GM18517 (cell line): ENCODE data around the gene PHPT1.

Source experiments
- ATAC-seq: cut with Tn5 transposase; IDR thresholded peaks from one replicate; pipeline ENCODE4 v1.9.1; 2021; ENCODE audit warnings: mild to moderate bottlenecking, moderate library complexity; ENCODE audit not compliant: unreplicated experiment

Gene PHPT1

DNA sequence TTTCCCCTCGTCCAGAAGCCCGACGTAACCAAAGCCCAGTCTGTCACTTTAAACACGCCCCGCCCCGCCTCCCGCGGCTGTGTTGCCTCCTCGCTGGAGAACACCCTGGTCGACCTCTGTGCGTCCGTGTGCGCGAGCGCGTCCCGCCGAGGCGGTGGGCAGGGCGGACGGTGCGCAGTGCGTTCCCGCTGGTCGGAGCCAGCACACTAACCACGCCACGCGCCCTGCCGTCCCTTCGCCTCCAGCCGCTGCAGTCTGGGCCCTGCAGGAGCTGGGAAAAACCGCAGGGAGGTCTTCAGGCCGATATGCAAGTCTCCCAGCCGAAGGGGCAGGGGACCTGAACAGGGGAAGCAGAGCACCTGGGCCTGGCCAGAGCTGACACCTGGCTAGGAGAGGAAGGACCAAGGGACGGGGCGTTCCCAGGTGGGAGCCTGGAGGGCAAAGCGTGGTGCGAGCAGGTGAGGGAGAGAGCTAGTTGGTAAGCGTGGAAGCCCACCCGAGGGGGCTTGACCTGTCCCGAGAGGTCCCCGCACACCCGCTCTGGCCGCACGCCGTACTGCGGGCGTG lies 1.3 kb upstream of the PHPT1 start:
- no peak for ATAC-seq

DNA sequence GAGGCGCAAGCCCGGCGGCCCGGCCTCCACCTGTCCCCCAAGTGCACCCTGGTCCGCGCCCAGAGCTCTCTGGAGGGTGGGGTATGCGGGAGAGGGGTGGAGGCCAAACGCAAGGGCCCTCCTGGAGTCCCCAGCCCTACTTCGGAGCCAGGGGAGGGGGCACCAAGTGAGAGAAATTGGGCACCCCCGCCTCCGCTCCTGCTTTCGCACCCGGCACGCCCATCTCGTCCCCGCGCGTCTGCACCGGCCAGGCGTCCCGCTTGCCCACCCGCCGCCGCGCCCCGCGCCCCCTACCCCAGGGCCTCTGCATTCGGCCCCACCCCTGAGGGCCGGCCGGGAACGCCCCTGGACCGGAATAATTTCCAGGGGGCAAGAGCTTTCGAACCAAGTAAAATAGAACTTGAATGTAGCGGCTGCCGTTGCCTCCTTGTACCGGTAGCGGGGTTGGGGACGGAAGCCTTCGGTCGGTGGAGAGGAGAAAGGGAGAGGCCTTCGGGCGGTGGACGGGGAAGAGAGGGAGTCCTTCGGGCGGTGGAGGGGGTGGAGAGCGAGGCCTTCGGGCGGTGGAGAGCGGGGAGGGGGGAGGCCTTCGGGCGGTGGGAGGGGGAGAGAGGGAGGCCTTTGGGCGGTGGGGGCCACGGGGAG lies 694 bp upstream of the PHPT1 start:
- ATAC-seq: no peak

DNA sequence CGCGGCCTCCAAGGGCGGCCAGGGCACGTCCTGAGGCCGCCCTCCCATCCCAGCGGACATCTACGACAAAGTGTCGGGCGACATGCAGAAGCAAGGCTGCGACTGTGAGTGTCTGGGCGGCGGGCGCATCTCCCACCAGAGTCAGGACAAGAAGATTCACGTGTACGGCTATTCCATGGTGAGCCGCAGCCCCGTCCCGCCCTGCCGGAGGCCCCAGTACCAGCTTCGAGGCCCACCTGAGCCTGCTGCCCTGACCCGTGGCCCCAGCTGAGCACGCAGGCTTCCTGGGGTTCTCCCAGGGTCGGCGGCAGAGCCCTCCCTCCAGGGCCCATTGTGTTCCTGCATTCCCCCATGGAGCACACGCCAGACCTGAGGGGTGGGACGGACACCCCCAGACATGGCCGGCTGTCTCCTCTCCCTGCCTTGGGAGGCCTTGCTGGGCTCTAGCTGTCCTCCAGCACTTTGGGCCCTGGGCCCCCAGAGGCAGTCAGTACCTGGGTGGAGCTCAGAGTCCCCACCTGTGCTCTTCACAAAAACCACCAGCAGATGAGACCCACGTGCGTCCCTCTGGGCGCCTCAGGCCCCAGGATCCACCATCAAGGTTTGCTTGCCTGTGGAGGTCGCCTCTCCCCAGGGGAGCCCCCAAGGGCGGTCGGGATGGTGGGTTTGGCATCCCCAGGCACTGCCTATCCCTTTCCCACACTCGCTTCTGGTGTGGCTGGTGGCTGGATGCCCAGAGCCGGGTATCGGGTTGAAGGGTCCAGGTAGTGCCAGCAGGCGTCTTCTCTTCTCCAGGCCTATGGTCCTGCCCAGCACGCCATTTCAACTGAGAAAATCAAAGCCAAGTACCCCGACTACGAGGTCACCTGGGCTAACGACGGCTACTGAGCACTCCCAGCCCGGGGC lies 1.0 kb downstream of the PHPT1 start:
- ATAC-seq: no peak

DNA sequence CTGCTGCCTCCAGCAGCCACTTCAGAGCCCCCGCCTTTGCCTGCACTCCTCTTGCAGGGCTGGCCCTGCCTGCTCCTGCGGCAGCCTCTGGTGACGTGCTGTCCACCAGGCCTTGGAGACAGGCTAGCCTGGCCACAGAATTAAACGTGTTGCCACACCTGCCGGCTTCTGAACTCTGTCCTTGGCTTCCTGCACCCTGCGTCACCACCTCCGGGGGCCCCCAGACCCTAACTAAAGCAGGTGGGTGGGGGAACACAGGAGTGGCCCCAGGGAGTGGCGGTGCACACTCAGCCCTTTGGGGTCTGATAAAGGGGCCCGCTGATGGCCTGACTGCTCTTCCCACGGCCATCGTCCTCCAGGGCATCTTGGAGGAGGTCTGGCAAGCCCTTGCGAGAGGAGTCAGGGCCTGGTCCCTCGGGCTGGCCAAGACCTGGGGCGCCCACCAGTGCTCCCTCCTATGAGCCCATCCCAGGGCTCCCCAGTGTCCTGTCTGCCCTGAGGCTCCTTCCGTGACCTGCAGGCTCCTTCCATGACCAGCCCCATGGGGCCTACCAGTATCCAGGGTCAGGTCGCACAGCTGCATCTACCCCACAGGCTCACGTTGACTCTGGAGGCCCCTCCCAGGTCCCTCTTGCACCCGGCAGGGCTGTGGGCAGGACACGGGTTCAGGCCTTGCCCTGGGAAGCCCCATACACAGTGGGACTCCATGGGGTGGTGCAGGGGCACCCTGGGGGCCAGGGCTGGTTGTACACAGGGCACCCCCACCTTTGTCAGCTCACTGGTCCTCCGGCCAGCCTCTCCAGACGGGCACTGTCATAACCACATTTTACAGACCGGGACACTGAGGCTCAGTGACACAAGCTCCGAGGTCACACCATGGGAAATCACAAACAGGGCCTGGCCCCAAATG lies 1.9 kb downstream of the PHPT1 start:
- ATAC-seq: no peak

DNA sequence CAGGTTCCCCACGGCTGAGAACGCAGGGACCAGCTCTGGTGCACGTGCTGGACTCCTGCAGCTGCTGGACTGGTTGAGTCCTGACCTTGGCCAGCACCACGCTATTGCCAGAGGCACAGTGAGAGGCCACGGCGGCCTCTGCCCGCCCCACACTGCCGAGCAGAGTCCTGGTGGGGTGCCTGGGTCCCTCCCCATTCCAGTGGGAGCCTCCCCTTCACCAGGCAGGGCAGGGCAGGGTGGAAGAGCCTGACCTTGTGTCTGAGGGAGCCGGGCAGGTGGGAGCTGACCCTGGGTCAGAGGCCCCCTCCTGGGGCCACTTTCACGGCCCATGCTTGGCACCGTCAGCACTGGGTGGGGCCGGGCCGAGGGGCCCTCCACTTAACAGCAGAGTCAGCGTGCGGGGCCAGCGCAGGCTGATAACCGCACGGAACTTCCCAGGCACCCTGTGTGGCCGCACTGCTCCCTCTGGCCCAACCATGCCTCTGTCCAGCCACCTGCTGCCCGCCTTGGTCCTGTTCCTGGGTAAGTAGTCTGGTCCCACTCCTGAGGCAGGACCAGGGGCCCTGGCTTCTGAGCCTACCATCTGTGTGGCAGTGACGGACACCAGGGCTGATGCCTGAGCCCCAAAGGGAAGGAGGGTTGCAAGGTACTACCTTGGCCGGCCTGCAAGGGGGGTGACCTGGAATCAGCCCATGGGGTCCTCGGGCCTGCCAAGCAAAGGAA lies 2.9 kb downstream of the PHPT1 start, which contains the start of gene MAMDC4:
Gene MAMDC4, plus strand, starts transcription at position 406 of the 723 bp plus-strand sequence. Its CDS starts 71 bp downstream, at position 477.
- no peak for ATAC-seq

DNA sequence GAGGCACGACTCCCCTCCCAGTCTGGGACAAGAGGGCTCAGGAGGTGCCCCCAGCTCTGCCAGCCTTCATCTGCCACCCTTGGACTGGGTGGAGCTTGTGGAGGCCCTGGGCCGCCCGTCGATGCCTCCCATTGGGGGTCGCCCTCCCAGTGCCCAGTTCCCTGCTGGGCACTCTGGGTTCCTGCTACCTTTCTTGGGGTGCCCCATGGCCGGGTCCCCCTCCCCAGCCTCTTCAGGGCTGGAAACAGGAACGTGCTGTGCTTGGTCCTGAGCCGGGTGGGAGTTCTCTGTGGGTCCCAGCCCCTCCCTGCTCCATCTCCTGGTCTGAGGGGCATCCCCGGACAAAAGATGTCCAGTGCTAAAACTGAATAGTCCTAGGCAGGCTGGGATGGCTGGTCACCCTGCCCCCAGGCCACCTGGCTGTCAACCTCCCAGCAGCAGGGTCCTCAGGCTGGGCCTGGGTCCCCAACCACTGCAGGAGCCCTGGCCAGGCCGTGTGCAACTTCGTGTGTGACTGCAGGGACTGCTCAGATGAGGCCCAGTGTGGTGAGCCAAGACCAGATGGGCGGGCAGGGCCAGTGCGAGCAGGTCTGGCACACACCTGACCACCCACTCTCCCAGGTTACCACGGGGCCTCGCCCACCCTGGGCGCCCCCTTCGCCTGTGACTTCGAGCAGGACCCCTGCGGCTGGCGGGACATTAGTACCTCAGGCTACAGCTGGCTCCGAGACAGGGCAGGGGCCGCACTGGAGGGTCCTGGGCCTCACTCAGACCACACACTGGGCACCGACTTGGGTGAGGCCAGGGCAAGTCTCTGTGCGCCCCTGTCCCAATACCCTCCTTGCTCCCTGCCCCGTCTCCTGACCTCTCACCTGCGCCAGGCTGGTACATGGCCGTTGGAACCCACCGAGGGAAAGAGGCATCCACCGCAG lies 3.7 kb downstream of the PHPT1 start:
- ATAC-seq: no peak

DNA sequence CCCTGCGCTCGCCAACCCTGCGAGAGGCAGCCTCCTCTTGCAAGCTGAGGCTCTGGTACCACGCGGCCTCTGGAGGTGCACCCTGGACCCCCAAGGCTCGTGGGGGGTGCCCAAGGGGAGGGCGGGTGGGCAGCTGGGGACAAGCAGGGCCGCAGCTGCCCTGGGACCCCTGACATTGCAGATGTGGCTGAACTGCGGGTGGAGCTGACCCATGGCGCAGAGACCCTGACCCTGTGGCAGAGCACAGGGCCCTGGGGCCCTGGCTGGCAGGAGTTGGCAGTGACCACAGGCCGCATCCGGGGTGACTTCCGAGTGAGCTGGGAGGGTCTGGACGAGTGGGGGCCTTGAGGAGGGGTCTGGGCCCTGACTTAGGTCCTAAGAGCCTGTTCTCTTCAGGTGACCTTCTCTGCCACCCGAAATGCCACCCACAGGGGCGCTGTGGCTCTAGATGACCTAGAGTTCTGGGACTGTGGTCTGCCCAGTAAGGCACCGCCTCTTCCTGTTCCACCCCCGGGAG lies 4.4 kb downstream of the PHPT1 start:
- no peak for ATAC-seq

DNA sequence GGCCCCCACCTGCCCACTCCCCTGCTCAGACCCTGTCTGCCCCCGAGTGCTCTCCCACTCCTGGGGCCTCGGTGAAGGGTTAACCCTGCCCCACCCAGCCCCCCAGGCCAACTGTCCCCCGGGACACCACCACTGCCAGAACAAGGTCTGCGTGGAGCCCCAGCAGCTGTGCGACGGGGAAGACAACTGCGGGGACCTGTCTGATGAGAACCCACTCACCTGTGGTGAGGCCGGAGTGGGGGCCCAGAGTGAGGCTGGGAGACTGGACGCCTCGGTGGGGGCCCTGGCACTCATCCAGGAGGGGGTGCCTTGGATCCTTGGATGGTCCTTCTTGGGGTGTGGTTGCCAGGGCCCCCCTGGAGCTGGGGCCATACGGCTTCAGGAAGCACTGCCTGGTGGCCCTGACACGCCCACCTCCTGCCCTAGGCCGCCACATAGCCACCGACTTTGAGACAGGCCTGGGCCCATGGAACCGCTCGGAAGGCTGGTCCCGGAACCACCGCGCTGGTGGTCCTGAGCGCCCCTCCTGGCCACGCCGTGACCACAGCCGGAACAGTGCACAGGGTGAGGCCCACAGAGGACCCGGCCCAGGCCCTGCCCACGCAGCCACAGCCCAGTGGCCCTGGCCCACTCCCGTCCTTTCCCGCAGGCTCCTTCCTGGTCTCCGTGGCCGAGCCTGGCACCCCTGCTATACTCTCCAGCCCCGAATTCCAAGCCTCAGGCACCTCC lies 5.1 kb downstream of the PHPT1 start:
- ATAC-seq: no peak

DNA sequence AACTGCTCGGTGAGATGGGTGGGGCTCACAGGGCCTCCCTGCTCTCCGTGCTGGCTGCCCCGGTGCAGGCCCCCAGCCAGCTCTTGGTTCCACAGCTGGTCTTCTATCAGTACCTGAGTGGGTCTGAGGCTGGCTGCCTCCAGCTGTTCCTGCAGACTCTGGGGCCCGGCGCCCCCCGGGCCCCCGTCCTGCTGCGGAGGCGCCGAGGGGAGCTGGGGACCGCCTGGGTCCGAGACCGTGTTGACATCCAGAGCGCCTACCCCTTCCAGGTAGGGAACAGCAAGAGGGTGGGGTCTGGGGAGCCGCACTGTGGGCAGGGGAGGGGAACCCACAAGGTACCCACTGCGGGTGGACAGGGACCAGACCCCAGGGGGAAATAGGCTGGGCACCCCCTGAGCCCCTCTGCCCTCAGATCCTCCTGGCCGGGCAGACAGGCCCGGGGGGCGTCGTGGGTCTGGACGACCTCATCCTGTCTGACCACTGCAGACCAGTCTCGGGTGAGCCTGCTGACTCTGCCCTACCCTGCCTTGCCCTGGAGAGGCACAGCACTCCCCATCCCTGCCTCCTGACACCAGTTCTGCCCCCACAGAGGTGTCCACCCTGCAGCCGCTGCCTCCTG lies 5.7 kb downstream of the PHPT1 start:
- no peak for ATAC-seq

DNA sequence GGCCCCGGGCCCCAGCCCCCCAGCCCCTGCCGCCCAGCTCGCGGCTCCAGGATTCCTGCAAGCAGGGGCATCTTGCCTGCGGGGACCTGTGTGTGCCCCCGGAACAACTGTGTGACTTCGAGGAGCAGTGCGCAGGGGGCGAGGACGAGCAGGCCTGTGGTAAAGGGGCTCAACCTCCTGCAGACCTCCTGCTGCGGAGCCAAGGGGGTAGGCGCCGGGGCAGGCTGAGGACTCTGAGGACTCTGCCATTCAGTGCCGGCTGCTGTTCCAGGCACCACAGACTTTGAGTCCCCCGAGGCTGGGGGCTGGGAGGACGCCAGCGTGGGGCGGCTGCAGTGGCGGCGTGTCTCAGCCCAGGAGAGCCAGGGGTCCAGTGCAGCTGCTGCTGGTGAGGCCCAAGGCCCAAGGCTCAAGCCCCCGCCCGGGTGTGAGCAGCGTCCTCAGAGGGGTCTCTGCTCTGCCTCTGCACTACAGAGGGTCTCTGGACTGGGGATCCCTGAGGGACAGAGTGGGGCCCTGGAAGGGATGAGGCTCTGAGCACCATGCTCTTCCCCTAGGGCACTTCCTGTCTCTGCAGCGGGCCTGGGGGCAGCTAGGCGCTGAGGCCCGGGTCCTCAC lies 6.4 kb downstream of the PHPT1 start:
- ATAC-seq: no peak

DNA sequence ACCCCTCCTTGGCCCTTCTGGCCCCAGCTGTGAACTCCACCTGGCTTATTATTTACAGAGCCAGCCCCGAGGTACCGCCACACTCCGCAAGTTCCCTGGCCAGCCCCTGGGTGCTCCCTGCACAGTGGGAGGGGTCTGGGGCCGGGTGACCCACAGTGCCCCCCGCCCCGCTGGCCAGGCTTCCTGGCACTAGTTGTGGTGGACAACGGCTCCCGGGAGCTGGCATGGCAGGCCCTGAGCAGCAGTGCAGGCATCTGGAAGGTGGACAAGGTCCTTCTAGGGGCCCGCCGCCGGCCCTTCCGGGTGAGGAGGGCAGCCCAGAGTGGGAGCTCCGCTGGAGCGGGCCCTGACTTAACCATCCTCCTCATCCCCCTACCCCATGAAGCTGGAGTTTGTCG lies 6.9 kb downstream of the PHPT1 start:
- no peak for ATAC-seq

DNA sequence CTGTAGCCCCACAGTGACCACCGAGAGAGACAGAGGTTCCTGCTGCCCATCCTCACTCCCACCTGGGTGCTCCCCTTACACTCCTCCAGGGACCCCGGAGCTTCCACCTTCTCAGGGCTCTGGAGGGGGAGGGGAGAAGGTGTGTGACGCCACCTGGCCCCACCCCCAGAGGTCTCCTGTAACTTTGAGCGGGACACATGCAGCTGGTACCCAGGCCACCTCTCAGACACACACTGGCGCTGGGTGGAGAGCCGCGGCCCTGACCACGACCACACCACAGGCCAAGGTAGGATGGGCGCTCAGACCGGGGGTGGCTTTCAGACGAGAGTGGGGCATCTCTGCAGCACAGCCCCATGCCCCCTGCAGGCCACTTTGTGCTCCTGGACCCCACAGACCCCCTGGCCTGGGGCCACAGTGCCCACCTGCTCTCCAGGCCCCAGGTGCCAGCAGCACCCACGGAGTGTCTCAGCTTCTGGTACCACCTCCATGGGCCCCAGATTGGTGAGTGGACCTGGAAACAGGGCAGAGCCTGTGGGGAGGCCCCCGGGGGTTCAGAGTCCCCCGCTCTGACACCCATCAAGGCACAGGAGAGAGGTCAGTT lies 7.4 kb downstream of the PHPT1 start:
- no peak for ATAC-seq

DNA sequence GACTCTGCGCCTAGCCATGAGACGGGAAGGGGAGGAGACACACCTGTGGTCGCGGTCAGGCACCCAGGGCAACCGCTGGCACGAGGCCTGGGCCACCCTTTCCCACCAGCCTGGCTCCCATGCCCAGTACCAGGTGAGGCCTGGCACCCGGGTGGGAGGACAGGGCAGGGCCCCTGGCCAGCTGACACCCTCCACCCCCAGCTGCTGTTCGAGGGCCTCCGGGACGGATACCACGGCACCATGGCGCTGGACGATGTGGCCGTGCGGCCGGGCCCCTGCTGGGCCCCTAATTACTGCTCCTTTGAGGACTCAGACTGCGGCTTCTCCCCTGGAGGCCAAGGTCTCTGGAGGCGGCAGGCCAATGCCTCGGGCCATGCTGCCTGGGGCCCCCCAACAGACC lies 8.0 kb downstream of the PHPT1 start:
- no peak for ATAC-seq

DNA sequence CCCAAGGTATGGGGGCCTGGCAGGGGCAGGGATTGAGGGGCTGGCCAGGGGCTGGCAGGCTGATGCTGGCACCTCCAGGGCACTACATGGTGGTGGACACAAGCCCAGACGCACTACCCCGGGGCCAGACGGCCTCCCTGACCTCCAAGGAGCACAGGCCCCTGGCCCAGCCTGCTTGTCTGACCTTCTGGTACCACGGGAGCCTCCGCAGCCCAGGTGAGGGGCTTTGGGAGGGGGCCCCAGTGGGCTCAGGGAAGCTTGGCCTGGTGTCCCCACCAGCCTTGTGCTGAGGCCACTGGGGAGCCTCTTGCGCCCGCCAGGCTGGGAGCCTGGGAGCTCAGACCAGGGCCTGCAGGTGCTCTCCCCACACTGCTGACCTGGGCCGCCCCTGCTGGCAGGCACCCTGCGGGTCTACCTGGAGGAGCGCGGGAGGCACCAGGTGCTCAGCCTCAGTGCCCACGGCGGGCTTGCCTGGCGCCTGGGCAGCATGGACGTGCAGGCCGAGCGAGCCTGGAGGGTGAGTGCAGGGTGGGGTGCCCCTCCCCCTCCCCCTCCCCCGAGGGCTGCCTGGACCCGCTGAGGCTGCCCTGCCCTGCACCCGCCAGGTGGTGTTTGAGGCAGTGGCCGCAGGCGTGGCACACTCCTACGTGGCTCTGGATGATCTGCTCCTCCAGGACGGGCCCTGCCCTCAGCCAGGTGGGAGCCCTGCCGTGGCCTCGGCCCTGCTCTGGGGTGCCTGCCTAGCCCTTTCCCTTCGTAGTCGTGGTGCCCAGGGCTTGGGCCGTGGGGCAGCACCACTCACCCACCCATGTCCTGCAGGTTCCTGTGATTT lies 8.6 kb downstream of the PHPT1 start:
- ATAC-seq: no peak

DNA sequence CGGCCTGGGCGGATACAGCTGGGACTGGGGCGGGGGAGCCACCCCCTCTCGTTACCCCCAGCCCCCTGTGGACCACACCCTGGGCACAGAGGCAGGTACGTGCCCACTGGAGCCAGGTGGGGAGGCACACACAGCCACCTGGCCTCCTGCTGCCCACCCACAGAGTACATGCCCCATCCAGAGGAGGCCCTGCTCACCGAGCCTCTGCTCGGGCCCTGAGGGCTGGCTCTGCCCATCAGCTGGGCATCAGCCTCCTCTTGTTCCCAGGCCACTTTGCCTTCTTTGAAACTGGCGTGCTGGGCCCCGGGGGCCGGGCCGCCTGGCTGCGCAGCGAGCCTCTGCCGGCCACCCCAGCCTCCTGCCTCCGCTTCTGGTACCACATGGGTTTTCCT lies 9.2 kb downstream of the PHPT1 start:
- ATAC-seq: no peak
